AG09309 (cell line): ENCODE results near the gene RFNG.

ENCODE experiments used
- DNase-seq: peaks from one replicate; pipeline ENCODE4 v3.0.0-alpha.2; 2010; ENCODE audit warnings: low read depth
- H3K4me3 ChIP-seq: 2 replicates; pipeline ENCODE4 v1.5.1; 2011; ENCODE audit warnings: mild to moderate bottlenecking, low read depth, low read length, moderate library complexity; ENCODE audit not compliant: control insufficient read depth
- CTCF ChIP-seq: IDR thresholded peaks from 2 replicates; pipeline ENCODE4 v1.5.1; 2011; ENCODE audit warnings: mild to moderate bottlenecking, low read depth, low read length, inconsistent platforms; ENCODE audit not compliant: insufficient read depth, control insufficient read depth; ENCODE audit errors: missing control alignments

Gene RFNG

GRCh38 chr17:82097919-82098168 is 46.2 kb upstream of the RFNG start:
- no peak for DNase-seq
- peak overlapping the region; percentile 74 for H3K4me3 ChIP-seq
- TF ChIP-seq CTCF: no peak

GRCh38 chr17:82097184-82097918 is 45.7 kb upstream of the RFNG start:
- no peak for TF ChIP-seq CTCF
- peak overlapping the region; percentile 74 for H3K4me3 ChIP-seq
- peak; percentile 4 for DNase-seq

- H3K4me3 ChIP-seq: peak overlapping the region; percentile 74
- no peak for TF ChIP-seq CTCF
- DNase-seq: no peak
Observed at GRCh38 chr17:82096709-82097183, 45.1 kb upstream of the RFNG start.

GRCh38 chr17:82095777-82096708 is 44.4 kb upstream of the RFNG start:
- no peak for DNase-seq
- peak overlapping the region; percentile 74 for H3K4me3 ChIP-seq
- TF ChIP-seq CTCF: no peak

GRCh38 chr17:82094931-82095776 is 43.5 kb upstream of the RFNG start:
- TF ChIP-seq CTCF: no peak
- H3K4me3 ChIP-seq: no peak overlapping the region
- no peak for DNase-seq
